ENCODE data around the gene LHFPL4. TPM values are rescaled to one million over a fixed set of nuclear protein-coding genes. Genes with fewer than 3 reads are reported as not detected.

Gene LHFPL4
- total and polyA plus RNA-seq, 9 of the 15 experiments (the other 6 are each of a cell fraction or from before 2014, with no cell fraction given) = not detected

DNA sequence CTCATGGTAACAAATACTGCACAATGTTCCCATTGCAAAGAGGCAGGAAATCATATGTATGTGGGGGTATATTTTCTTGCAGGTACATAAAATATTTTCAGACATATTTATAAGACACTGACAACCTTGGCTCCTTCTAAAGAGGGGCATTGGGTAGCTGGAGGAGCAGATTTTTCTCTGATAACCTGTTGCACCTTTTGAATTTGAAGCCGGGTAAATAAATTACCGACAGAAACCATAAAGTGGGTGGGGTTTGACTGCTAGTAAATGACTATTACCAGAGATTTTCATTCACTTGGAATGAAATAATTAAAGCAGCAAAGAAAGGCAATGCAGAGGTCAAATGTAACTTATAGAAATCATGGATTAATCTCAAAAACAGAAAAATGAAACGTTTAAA, 19.2 kb downstream of the LHFPL4 start:
- in situ Hi-C loops (cut with MboI) = no loop called here
- H4K20me1 ChIP-seq (replicated peaks; ENCODE audit: control insufficient read depth, insufficient read depth, low read length) = no peaks in the 10 kb centered on the region
- ChIA-PET CTCF (ENCODE audit: low intra/inter-chr PET ratio) (no interaction called here), POLR2A (interaction anchor here (0.6 kb wide), 2 partner anchors 30 to 445 kb away, joined by 3 to 5 read pairs; no protein-coding TSS in a partner anchor)
- H2AFZ ChIP-seq (ENCODE audit: low read depth, low read length) = no peak overlapping the region
- intact Hi-C loops (cut with micrococcal nuclease) = no loop called here
- WGBS (ENCODE audit: insufficient coverage, low coverage, missing lambda C conversion rate) = 0% methylated on average over 3 of the region's 3 CpGs
- no peak overlapping the region for H3K4me2 ChIP-seq (ENCODE audit: insufficient read depth, low read length)
- no peaks in the 10 kb centered on the region for H3K79me2 ChIP-seq (ENCODE audit: control insufficient read depth, insufficient read depth, low read length)
- H3K4me3 ChIP-seq = no peak overlapping the region
- no peak overlapping the region for H3K9ac ChIP-seq (ENCODE audit: insufficient read depth in 1 of 2, low read depth in 2 of 2, low read length in 2 of 2)
- no peak for FAIRE-seq
- no peaks in the 10 kb centered on the region for H3K4me1 ChIP-seq (replicated peaks in 1 of 2; ENCODE audit: control insufficient read depth in 2 of 2, insufficient read depth in 2 of 2, low read length in 2 of 2)
- H3K9me1 ChIP-seq (ENCODE audit: control insufficient read depth, insufficient read depth, low read length) = no peaks in the 10 kb centered on the region
- H3K36me3 ChIP-seq (ENCODE audit: control insufficient read depth, insufficient read depth, low read length) = no peaks in the 10 kb centered on the region
- no peak overlapping the region for H3K27ac ChIP-seq (ENCODE audit: extremely low read depth, low read depth, low read length)
- DNase-seq (ENCODE audit: extremely low read depth in 1 of 4, low spot score in 3 of 4) = no peak
- H3K9me3 ChIP-seq (replicated peaks; ENCODE audit: control insufficient read depth, insufficient read depth, low read depth, low read length) = no peaks in the 10 kb centered on the region
- H3K27me3 ChIP-seq (ENCODE audit: control insufficient read depth in 2 of 2, insufficient read depth in 2 of 2, low read length in 2 of 2) = peaks cover 29 to 53% of the 10 kb centered on the region in 2 experiments
- BruUV-seq (replicated peaks) = no TSS peak
- TF ChIP-seq THRAP3 (IDR thresholded peaks at IDR 0.05; ENCODE audit: borderline replicate concordance) (no peak), C11orf30 (IDR thresholded peaks at IDR 0.05; ENCODE audit: low read depth) (no peak), MAFG (tag; conservative IDR thresholded peaks at IDR 0.05) (no peak), LEF1 (IDR thresholded peaks at IDR 0.05) (no peak), ELF2 (CRISPR knock-in tag; IDR thresholded peaks at IDR 0.05) (no peak), MXI1 (IDR thresholded peaks at IDR 0.05; ENCODE audit: low read depth, low read length) (no peak), RFX1 (IDR thresholded peaks at IDR 0.05) (no peak), ZNF3 (CRISPR knock-in tag; IDR thresholded peaks at IDR 0.05) (no peak), KDM2B (CRISPR knock-in tag; IDR thresholded peaks at IDR 0.05) (no peak), MTF1 (CRISPR knock-in tag; IDR thresholded peaks at IDR 0.05; ENCODE audit: borderline replicate concordance) (no peak), ZNF764 (CRISPR knock-in tag; IDR thresholded peaks at IDR 0.05; ENCODE audit: low read depth) (no peak), FOS (IDR thresholded peaks at IDR 0.05; ENCODE audit: extremely low read depth, insufficient read length) (no peak)
- TF ChIP-seq, protein P1, sequence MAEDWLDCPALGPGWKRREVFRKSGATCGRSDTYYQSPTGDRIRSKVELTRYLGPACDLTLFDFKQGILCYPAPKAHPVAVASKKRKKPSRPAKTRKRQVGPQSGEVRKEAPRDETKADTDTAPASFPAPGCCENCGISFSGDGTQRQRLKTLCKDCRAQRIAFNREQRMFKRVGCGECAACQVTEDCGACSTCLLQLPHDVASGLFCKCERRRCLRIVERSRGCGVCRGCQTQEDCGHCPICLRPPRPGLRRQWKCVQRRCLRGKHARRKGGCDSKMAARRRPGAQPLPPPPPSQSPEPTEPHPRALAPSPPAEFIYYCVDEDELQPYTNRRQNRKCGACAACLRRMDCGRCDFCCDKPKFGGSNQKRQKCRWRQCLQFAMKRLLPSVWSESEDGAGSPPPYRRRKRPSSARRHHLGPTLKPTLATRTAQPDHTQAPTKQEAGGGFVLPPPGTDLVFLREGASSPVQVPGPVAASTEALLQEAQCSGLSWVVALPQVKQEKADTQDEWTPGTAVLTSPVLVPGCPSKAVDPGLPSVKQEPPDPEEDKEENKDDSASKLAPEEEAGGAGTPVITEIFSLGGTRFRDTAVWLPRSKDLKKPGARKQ (CRISPR knock-in tag; IDR thresholded peaks at IDR 0.05) = no peak
- no peak for ATAC-seq

Data from K562 (cell line).